Caco-2 (cell line): ENCODE results near the gene IGFBP1. TPM values are rescaled to one million over a fixed set of nuclear protein-coding genes. Genes with fewer than 3 reads are reported as not detected.

ENCODE experiments used
- BruUV-seq: library from RNA; stranded (reverse); fragments of 400-500 nt; replicated peaks from 2 replicates; lab custom pipeline; 2021; lab: Mats Ljungman, UMichigan
- CTCF ChIA-PET: fragments of 300-600 bp; sonication (Branson Sonifier 250); formaldehyde crosslinking; loops from one replicate; lab custom pipeline; 2022; ENCODE audit warnings: antibody characterized with exemption; lab: Charles Lee
- POLR2A ChIA-PET: fragments of 300-600 bp; sonication (Branson Sonifier 250); formaldehyde crosslinking; loops from one replicate; lab custom pipeline; 2022; ENCODE audit warnings: antibody characterized with exemption; lab: Charles Lee
- DNase-seq, 2 experiments: peaks; one replicate each; pipeline versions ENCODE4 v3.0.0 to v3.0.0-alpha.2; 2020 to 2022
- H3K27me3 ChIP-seq: replicated peaks from 2 replicates; pipeline ENCODE4 v1.6.0; 2011; ENCODE audit warnings: low read length; ENCODE audit not compliant: control insufficient read depth, insufficient read depth
- H3K36me3 ChIP-seq: 2 replicates; pipeline ENCODE4 v1.5.1; 2011; ENCODE audit warnings: low read length; ENCODE audit not compliant: control insufficient read depth, insufficient read depth
- H3K4me1 ChIP-seq: fragments of 250-450 bp; sonication (Bioruptor Pico); 2 replicates; pipeline ENCODE4 v1.5.1; 2020; ENCODE audit warnings: mild to moderate bottlenecking
- H3K4me3 ChIP-seq: 2 replicates; pipeline ENCODE4 v1.5.1; 2011; ENCODE audit warnings: low read depth, mild to moderate bottlenecking, control low read depth, low read length
- H3K9me3 ChIP-seq: fragments of 250-450 bp; sonication (Bioruptor Pico); 2 replicates; pipeline ENCODE4 v1.5.1; 2020; ENCODE audit warnings: mild to moderate bottlenecking, moderate library complexity
- H3K27ac Mint-ChIP-seq: one replicate; pipeline ENCODE4 v1.8.0; 2022; ENCODE audit warnings: mixed read lengths; ENCODE audit not compliant: unreplicated experiment
- H3K27me3 Mint-ChIP-seq: one replicate; pipeline ENCODE4 v1.8.0; 2022; ENCODE audit warnings: mixed read lengths; ENCODE audit not compliant: insufficient read depth, unreplicated experiment
- H3K36me3 Mint-ChIP-seq: one replicate; pipeline ENCODE4 v1.8.0; 2022; ENCODE audit warnings: mild to moderate bottlenecking, mixed read lengths; ENCODE audit not compliant: insufficient read depth, unreplicated experiment
- H3K4me1 Mint-ChIP-seq: one replicate; pipeline ENCODE4 v1.8.0; 2022; ENCODE audit warnings: low read depth, mixed read lengths; ENCODE audit not compliant: unreplicated experiment
- H3K4me3 Mint-ChIP-seq: one replicate; pipeline ENCODE4 v1.8.0; 2022; ENCODE audit warnings: mild to moderate bottlenecking, moderate library complexity, mixed read lengths; ENCODE audit not compliant: unreplicated experiment
- H3K9me3 Mint-ChIP-seq: one replicate; pipeline ENCODE4 v1.8.0; 2022; ENCODE audit warnings: mixed read lengths; ENCODE audit not compliant: unreplicated experiment
- CTCF ChIP-seq, 2 experiments: fragments of 200-600 bp in 1 of 2; IDR thresholded peaks; 1 replicate in 1 of 2; 2 replicates in 1 of 2; pipeline versions ENCODE4 v1.5.1 to v1.8.0; 2011 to 2022; ENCODE audit warnings: antibody characterized with exemption in 1 of 2, control low read depth in 1 of 2, inconsistent platforms in 1 of 2, low read depth in 1 of 2, low read length in 1 of 2, mild to moderate bottlenecking in 1 of 2, moderate library complexity in 1 of 2; ENCODE audit not compliant: insufficient read depth in 1 of 2, severe bottlenecking in 1 of 2, unreplicated experiment in 1 of 2
- intact Hi-C: fragments of 100-400 bp; cut with micrococcal nuclease; formaldehyde crosslinking; loops from one replicate; pipeline ENCODE4 v1.10.0; 2022; ENCODE audit not compliant: unreplicated experiment
- total RNA-seq: library from RNA; stranded (reverse); gene quantifications from 2 replicates; pipeline ENCODE4 v1.2.3, GENCODE V29; 2022

The IGFBP1 gene
- total RNA-seq, 1 experiment from 2014 or later, result not detected

DNA sequence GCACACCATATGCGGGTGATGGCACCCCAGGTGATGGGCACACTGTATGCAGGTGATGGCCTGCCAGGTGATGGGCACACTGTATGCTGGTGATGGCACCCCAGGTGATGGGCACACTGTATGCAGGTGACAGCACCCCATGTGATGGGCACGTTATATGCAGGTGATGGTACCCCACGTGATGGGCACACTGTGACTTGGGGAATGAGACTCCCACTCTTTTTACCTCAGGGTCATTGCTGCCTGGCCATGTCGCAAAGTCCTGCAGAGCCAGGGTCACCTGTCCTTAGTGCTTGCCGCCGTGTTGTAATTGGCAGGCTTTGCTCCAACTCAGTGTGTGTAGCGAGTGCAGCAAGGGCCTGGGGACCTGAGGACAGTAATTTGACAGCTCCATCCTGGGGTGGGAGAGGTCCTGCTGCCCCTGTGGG lies 7.8 kb upstream of the IGFBP1 start:
- CTCF ChIA-PET, result no interaction called here
- Histone ChIP-seq H3K4me3 (no peak overlapping the region), H3K36me3 (no peaks in the 10 kb centered on the region), H3K4me1 (no peaks in the 10 kb centered on the region), H3K9me3 (no peaks in the 10 kb centered on the region), H3K27me3 (no peaks in the 10 kb centered on the region; the same call in 1 of the 2 replicates)
- Mint-ChIP-seq H3K4me3 (no peak overlapping the region), H3K4me1 (no peaks in the 10 kb centered on the region), H3K27me3 (peaks cover 19% of the 10 kb centered on the region), H3K36me3 (no peaks in the 10 kb centered on the region), H3K9me3 (no peaks in the 10 kb centered on the region), H3K27ac (no peak overlapping the region)
- no peak for DNase-seq
- POLR2A ChIA-PET, result no interaction called here
- BruUV-seq, result no TSS peak
- no peak for TF ChIP-seq CTCF (IDR thresholded peaks at IDR 0.05; ENCODE audit: insufficient read depth in 1 of 2, low read depth in 1 of 2, low read length in 1 of 2, severe bottlenecking in 1 of 2, unreplicated experiment in 1 of 2)
- intact Hi-C loops, result no loop called here

GRCh38 chr7:45881280-45881758 lies 7.0 kb upstream of the IGFBP1 start:
- DNase-seq, result no peak
- H3K36me3 ChIP-seq, result no peaks in the 10 kb centered on the region
- intact Hi-C loops, result no loop called here
- Mint-ChIP-seq H3K27me3 (peaks cover 19% of the 10 kb centered on the region), H3K4me3 (no peak overlapping the region), H3K9me3 (no peaks in the 10 kb centered on the region), H3K4me1 (no peaks in the 10 kb centered on the region), H3K36me3 (no peaks in the 10 kb centered on the region), H3K27ac (no peak overlapping the region)
- BruUV-seq, result no TSS peak
- POLR2A ChIA-PET, result no interaction called here
- H3K4me3 ChIP-seq, result no peak overlapping the region
- H3K9me3 ChIP-seq, result no peaks in the 10 kb centered on the region
- no peak for TF ChIP-seq CTCF (IDR thresholded peaks at IDR 0.05; ENCODE audit: insufficient read depth in 1 of 2, low read depth in 1 of 2, low read length in 1 of 2, severe bottlenecking in 1 of 2, unreplicated experiment in 1 of 2)
- H3K4me1 ChIP-seq, result no peaks in the 10 kb centered on the region
- CTCF ChIA-PET, result no interaction called here
- H3K27me3 ChIP-seq, result no peaks in the 10 kb centered on the region; the same call in 1 of the 2 replicates

DNA sequence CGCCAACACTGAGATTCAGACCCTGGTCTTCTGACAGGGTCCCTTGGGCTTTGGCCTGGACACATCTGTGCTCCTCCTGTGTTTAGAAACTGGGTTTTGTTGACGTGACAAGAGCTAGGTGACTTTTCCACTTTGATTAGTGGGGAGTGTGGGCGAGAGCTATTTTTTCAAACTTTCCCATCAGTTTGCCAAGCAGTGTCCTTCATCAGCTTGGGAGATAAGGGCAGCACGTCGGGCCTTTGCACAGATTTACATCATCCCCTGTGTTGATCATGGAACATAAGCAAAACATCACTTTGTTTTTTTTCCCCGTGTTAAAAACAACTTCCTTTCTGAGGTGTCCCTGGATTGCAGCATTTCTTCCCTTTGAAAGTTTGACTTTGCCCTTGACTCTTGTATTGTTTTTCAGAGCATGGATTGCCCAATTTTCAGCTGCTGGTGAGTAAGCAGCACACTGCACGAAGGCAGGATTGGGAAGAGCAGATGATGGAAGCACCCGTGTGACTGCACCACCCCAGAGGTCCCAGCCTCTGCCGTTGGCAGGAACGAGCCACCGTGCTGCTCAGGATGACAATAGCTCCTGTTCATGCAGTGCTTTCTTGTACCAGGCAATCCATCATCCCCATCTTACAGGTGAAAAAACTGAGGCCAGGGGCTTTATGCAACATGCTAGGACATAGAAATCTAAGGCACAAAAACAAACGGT lies 6.4 kb upstream of the IGFBP1 start:
- no peaks in the 10 kb centered on the region; the same call in 1 of the 2 replicates for H3K27me3 ChIP-seq
- Mint-ChIP-seq H3K27me3 (peaks cover 22% of the 10 kb centered on the region), H3K4me3 (no peak overlapping the region), H3K27ac (no peak overlapping the region), H3K4me1 (no peaks in the 10 kb centered on the region), H3K36me3 (no peaks in the 10 kb centered on the region), H3K9me3 (no peaks in the 10 kb centered on the region)
- no peaks in the 10 kb centered on the region for H3K36me3 ChIP-seq
- CTCF ChIA-PET, result no interaction called here
- no peak overlapping the region for H3K4me3 ChIP-seq
- POLR2A ChIA-PET, result no interaction called here
- intact Hi-C loops, result no loop called here
- no peaks in the 10 kb centered on the region for H3K9me3 ChIP-seq
- BruUV-seq, result no TSS peak
- H3K4me1 ChIP-seq, result no peaks in the 10 kb centered on the region
- TF ChIP-seq CTCF (IDR thresholded peaks at IDR 0.05; ENCODE audit: insufficient read depth in 1 of 2, low read depth in 1 of 2, low read length in 1 of 2, severe bottlenecking in 1 of 2, unreplicated experiment in 1 of 2), result no peak
- DNase-seq, result no peak
